Measurements from ENCODE around the gene CD200.

DNA sequence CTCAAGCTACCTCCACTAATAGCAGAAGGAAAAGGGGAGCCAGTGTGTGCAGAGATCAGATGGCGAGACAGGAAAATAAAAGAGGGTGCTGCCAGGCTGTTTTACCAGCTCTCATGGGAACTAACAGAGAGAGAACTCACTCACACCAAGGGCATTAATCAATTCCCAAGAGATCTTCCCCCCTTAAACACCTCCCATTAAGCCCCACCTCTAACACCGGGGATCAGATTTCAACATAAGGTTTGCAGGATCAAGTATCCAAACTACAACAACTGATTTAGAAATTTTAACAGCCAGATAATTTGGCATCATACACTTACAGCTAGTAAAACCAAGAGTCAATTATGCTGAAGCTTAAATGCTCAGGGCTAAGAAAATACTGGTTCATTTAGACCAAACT, 18.9 kb downstream of the CD200 start:
- TF ChIP-seq, protein P1, sequence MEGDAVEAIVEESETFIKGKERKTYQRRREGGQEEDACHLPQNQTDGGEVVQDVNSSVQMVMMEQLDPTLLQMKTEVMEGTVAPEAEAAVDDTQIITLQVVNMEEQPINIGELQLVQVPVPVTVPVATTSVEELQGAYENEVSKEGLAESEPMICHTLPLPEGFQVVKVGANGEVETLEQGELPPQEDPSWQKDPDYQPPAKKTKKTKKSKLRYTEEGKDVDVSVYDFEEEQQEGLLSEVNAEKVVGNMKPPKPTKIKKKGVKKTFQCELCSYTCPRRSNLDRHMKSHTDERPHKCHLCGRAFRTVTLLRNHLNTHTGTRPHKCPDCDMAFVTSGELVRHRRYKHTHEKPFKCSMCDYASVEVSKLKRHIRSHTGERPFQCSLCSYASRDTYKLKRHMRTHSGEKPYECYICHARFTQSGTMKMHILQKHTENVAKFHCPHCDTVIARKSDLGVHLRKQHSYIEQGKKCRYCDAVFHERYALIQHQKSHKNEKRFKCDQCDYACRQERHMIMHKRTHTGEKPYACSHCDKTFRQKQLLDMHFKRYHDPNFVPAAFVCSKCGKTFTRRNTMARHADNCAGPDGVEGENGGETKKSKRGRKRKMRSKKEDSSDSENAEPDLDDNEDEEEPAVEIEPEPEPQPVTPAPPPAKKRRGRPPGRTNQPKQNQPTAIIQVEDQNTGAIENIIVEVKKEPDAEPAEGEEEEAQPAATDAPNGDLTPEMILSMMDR (IDR thresholded peaks at IDR 0.05): no peak
- no peak for TF ChIP-seq POLR2AphosphoS5 (IDR thresholded peaks at IDR 0.05; ENCODE audit: low read depth, low read length)
- TF ChIP-seq, protein P2, sequence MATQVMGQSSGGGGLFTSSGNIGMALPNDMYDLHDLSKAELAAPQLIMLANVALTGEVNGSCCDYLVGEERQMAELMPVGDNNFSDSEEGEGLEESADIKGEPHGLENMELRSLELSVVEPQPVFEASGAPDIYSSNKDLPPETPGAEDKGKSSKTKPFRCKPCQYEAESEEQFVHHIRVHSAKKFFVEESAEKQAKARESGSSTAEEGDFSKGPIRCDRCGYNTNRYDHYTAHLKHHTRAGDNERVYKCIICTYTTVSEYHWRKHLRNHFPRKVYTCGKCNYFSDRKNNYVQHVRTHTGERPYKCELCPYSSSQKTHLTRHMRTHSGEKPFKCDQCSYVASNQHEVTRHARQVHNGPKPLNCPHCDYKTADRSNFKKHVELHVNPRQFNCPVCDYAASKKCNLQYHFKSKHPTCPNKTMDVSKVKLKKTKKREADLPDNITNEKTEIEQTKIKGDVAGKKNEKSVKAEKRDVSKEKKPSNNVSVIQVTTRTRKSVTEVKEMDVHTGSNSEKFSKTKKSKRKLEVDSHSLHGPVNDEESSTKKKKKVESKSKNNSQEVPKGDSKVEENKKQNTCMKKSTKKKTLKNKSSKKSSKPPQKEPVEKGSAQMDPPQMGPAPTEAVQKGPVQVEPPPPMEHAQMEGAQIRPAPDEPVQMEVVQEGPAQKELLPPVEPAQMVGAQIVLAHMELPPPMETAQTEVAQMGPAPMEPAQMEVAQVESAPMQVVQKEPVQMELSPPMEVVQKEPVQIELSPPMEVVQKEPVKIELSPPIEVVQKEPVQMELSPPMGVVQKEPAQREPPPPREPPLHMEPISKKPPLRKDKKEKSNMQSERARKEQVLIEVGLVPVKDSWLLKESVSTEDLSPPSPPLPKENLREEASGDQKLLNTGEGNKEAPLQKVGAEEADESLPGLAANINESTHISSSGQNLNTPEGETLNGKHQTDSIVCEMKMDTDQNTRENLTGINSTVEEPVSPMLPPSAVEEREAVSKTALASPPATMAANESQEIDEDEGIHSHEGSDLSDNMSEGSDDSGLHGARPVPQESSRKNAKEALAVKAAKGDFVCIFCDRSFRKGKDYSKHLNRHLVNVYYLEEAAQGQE (IDR thresholded peaks at IDR 0.05; ENCODE audit: insufficient read depth in 1 of 2, low read depth in 2 of 2, low read length in 1 of 2): no peak
